NOMO-1 treated with dmso at 0.1 percent for 144 hours (cell line): ENCODE measurements around the gene HRC.
A peak's percentile ranks its signal among the peaks of the same experiment; 100 is the strongest.
"Not testable (repeated sequence)": the region's sequence is repeated elsewhere in the genome, so short reads cannot be mapped to it uniquely, and the experiment has no call there.

ENCODE experiments used
- DNase-seq: peaks from one replicate; lab custom pipeline; 2025; ENCODE audit not compliant: unreplicated experiment; lab: John Stamatoyannopoulos, UW

The HRC gene

GRCh38 chr19:49161987-49162386, 6.8 kb upstream of the HRC start:
- no peak for DNase-seq

GRCh38 chr19:49160450-49161189, 5.4 kb upstream of the HRC start:
- DNase-seq = no peak

GRCh38 chr19:49157445-49158224, 2.4 kb upstream of the HRC start, which contains the start of gene TRPM4:
Gene TRPM4 (plus strand): TSS chr19:49157792. CDS start chr19:49157867, 75 bp downstream.
- peak; percentile 73 for DNase-seq

- DNase-seq = no peak
Observed at GRCh38 chr19:49155820-49156346, 687 bp upstream of the HRC start.

GRCh38 chr19:49154279-49154678, 917 bp downstream of the HRC start:
- no peak for DNase-seq

GRCh38 chr19:49153167-49153809, 1.9 kb downstream of the HRC start:
- DNase-seq = no peak

GRCh38 chr19:49152119-49152550, 3.1 kb downstream of the HRC start:
- DNase-seq = no peak

GRCh38 chr19:49151267-49152118, 3.7 kb downstream of the HRC start:
- DNase-seq = peak; percentile 42

- no peak for DNase-seq
Observed at GRCh38 chr19:49150944-49151243, 4.3 kb downstream of the HRC start.

GRCh38 chr19:49150106-49150943, 4.9 kb downstream of the HRC start:
- peak; percentile 88 for DNase-seq

- DNase-seq = no peak
Observed at GRCh38 chr19:49149652-49150105, 5.5 kb downstream of the HRC start.

- peak; percentile 94 for DNase-seq
Observed at GRCh38 chr19:49148784-49149651, 6.2 kb downstream of the HRC start.

GRCh38 chr19:49148044-49148682, 7.0 kb downstream of the HRC start:
- no peak for DNase-seq

GRCh38 chr19:49146408-49146770, 8.8 kb downstream of the HRC start:
- DNase-seq = not testable (repeated sequence)

GRCh38 chr19:49145573-49146407, 9.4 kb downstream of the HRC start:
- DNase-seq = no peak

- no peak for DNase-seq
Observed at GRCh38 chr19:49142866-49143335, 12.3 kb downstream of the HRC start.

GRCh38 chr19:49141352-49141751, 13.8 kb downstream of the HRC start:
- no peak for DNase-seq
